GM15510 (cell line): ENCODE data around the gene COL27A1.

ENCODE experiments used
- POLR2A ChIP-seq: IDR thresholded peaks from 3 replicates; pipeline ENCODE4 v1.6.1; 2011; ENCODE audit warnings: borderline replicate concordance; ENCODE audit not compliant: insufficient read length; ENCODE audit errors: extremely low read depth

The COL27A1 gene

GRCh38 chr9:114256827-114257328 is 101.5 kb downstream of the COL27A1 start:
- TF ChIP-seq POLR2A, result no peak

- TF ChIP-seq POLR2A, result no peak
These were observed 102.9 kb downstream of the COL27A1 start for GRCh38 chr9:114258218-114258617.

GRCh38 chr9:114258866-114259797 is 103.8 kb downstream of the COL27A1 start:
- no peak for TF ChIP-seq POLR2A

- TF ChIP-seq POLR2A, result no peak
These were observed 104.6 kb downstream of the COL27A1 start for GRCh38 chr9:114259798-114260523.

- no peak for TF ChIP-seq POLR2A
These were observed 105.7 kb downstream of the COL27A1 start for GRCh38 chr9:114261026-114261425.

GRCh38 chr9:114261987-114262386 is 106.7 kb downstream of the COL27A1 start:
- TF ChIP-seq POLR2A, result no peak

GRCh38 chr9:114263853-114264510 is 108.6 kb downstream of the COL27A1 start:
- TF ChIP-seq POLR2A, result no peak

- no peak for TF ChIP-seq POLR2A
These were observed 109.6 kb downstream of the COL27A1 start for GRCh38 chr9:114264806-114265550.

GRCh38 chr9:114266969-114267368 is 111.6 kb downstream of the COL27A1 start:
- no peak for TF ChIP-seq POLR2A

- no peak for TF ChIP-seq POLR2A
These were observed 113.7 kb downstream of the COL27A1 start for GRCh38 chr9:114269023-114269422.

- no peak for TF ChIP-seq POLR2A
These were observed 115.0 kb downstream of the COL27A1 start for GRCh38 chr9:114270120-114270975.

- no peak for TF ChIP-seq POLR2A
These were observed 116.5 kb downstream of the COL27A1 start for GRCh38 chr9:114271556-114272510.
